Esophagus muscularis mucosa (tissue), 4 donors: ENCODE measurements around the gene GRK3. TPM values are rescaled to one million over a fixed set of nuclear protein-coding genes. Genes with fewer than 3 reads are reported as not detected.

ENCODE experiments used
- DNase-seq: peaks from one replicate; pipeline ENCODE4 v3.0.0-alpha.2; 2017; ENCODE audit errors: extremely low spot score
- H3K27ac ChIP-seq, 4 donors: fragments of 200-600 bp; sonication (generic); replicated peaks in 1 of 4; 1 replicate in 3 of 4; 2 replicates in 1 of 4; pipeline ENCODE4 v1.5.1; 2016 to 2019; ENCODE audit warnings: mild to moderate bottlenecking in 1 of 4
- H3K27me3 ChIP-seq, 4 donors: fragments of 200-600 bp; sonication (generic); one replicate each; pipeline versions ENCODE4 v1.5.1 to v1.6.0; 2016 to 2019
- H3K36me3 ChIP-seq, 4 donors: fragments of 200-600 bp; sonication (generic); one replicate each; pipeline ENCODE4 v1.5.1; 2016 to 2019
- H3K4me1 ChIP-seq, 4 donors: fragments of 200-600 bp; sonication (generic); one replicate each; pipeline ENCODE4 v1.5.1; 2016 to 2019
- H3K4me3 ChIP-seq, 4 donors: fragments of 200-600 bp; sonication (generic); 1 replicate in 2 of 4; 2 replicates in 2 of 4; pipeline ENCODE4 v1.5.1; 2016 to 2019; ENCODE audit warnings: mild to moderate bottlenecking in 4 of 4, moderate library complexity in 1 of 4
- H3K9me3 ChIP-seq, 4 donors: fragments of 200-600 bp; sonication (generic); 1 replicate in 3 of 4; 2 replicates in 1 of 4; pipeline ENCODE4 v1.5.1; 2016 to 2019
- CTCF ChIP-seq, 3 experiments: fragments of 200-600 bp in 2 of 3; fragments of 450-650 bp in 1 of 3; sonication (generic) in 2 of 3; IDR thresholded peaks; one replicate each; pipeline ENCODE4 v1.5.1; 2017 to 2019; ENCODE audit warnings: antibody characterized with exemption in 3 of 3, mild to moderate bottlenecking in 2 of 3, moderate library complexity in 1 of 3
- EP300 ChIP-seq: sonication (generic); formaldehyde crosslinking; IDR thresholded peaks from one replicate; pipeline ENCODE4 v1.6.1; 2017; ENCODE audit warnings: antibody characterized with exemption
- POLR2A ChIP-seq: fragments of 450-650 bp; IDR thresholded peaks from one replicate; pipeline ENCODE4 v1.6.1; 2017; ENCODE audit warnings: antibody characterized with exemption, moderate library complexity, mild to moderate bottlenecking, low read depth
- POLR2AphosphoS5 ChIP-seq, 2 donors: sonication (generic); formaldehyde crosslinking; IDR thresholded peaks; one replicate each; pipeline ENCODE4 v1.6.1; 2017; ENCODE audit warnings: antibody characterized with exemption in 2 of 2
- WGBS: methylation state at CpG from one replicate; pipeline ENCODE4 v1.1.5; 2018; 5-methylcytosine and 5-hydroxymethylcytosine counted together
- intact Hi-C: fragments of 100-400 bp; cut with DNase I; formaldehyde crosslinking; loops from one replicate; pipeline ENCODE4 v1.15.1; 2023
- total RNA-seq, 4 donors: library from RNA; depleted of rRNA; stranded (reverse); fragments of >200 nt; gene quantifications; one replicate each; pipeline versions ENCODE4 v1.1.0 to v1.2.1, GENCODE V29; 2016

The GRK3 gene
- total RNA-seq, 4 donors from 2014 or later, result 2.5 to 5.8 (median 4.6) TPM

DNA sequence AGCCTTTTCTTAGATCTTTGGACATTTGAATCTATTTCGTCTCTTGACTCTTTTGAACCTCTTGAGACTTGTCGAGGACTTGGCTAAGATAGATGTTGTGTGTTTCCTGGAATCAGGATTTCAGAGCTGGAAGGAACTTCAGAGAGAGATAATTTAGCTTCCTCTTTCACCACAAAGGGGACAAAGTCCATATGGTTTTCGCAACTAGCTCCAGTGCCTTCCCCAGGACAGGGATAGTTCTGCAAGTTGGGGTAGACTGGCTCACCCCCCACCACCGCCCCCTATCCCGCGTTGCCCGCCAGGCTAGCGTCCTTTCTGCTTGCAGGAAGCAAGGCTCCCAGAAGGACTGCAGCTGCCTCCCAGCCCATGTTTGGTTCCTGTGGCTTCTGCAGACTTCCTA is 101.8 kb downstream of the GRK3 start:
- DNase-seq, result no peak
- Histone ChIP-seq H3K4me3 (no peak overlapping the region), H3K36me3 (no peaks in the 10 kb centered on the region), H3K9me3 (no peaks in the 10 kb centered on the region), H3K27ac (no peak overlapping the region), H3K4me1 (peaks cover 7 to 22% (median 18%) of the 10 kb centered on the region in 4 donors), H3K27me3 (no peaks in the 10 kb centered on the region)
- WGBS, result 33% methylated on average over 8 of the region's 8 CpGs
- TF ChIP-seq EP300 (no peak), POLR2A (no peak), CTCF (IDR thresholded peaks at IDR 0.05) (no peak), POLR2AphosphoS5 (IDR thresholded peaks at IDR 0.05) (no peak)
- intact Hi-C loops, result no loop called here

DNA sequence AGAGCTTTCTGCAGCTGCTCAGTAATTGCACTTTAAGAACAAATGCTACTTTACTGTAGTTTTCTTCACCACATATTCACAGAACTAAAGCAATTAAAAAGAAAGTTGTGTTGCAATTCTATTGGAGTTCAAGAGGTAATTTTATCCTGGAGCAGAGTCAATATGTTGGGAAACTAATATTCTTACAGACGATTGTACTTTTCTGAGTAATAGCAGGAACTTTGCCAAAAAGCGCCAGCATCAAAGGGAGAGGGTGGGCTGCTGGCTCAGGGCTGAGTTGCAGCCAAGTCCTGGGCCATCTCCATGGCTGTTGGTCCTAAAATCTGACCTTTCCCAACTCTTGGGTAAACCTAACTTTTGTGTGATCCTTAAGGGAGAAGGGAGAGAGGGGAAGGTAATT is 104.0 kb downstream of the GRK3 start:
- Histone ChIP-seq H3K36me3 (no peaks in the 10 kb centered on the region), H3K27ac (no peak overlapping the region), H3K27me3 (no peaks in the 10 kb centered on the region), H3K4me3 (no peak overlapping the region), H3K9me3 (no peaks in the 10 kb centered on the region), H3K4me1 (peaks cover 6 to 17% (median 11%) of the 10 kb centered on the region in 4 donors)
- intact Hi-C loops, result no loop called here
- WGBS, result 32% methylated on average over 2 of the region's 2 CpGs
- no peak for TF ChIP-seq EP300
- TF ChIP-seq POLR2AphosphoS5 (IDR thresholded peaks at IDR 0.05), result no peak
- TF ChIP-seq CTCF (IDR thresholded peaks at IDR 0.05), result no peak
- no peak for TF ChIP-seq POLR2A
- DNase-seq, result no peak

DNA sequence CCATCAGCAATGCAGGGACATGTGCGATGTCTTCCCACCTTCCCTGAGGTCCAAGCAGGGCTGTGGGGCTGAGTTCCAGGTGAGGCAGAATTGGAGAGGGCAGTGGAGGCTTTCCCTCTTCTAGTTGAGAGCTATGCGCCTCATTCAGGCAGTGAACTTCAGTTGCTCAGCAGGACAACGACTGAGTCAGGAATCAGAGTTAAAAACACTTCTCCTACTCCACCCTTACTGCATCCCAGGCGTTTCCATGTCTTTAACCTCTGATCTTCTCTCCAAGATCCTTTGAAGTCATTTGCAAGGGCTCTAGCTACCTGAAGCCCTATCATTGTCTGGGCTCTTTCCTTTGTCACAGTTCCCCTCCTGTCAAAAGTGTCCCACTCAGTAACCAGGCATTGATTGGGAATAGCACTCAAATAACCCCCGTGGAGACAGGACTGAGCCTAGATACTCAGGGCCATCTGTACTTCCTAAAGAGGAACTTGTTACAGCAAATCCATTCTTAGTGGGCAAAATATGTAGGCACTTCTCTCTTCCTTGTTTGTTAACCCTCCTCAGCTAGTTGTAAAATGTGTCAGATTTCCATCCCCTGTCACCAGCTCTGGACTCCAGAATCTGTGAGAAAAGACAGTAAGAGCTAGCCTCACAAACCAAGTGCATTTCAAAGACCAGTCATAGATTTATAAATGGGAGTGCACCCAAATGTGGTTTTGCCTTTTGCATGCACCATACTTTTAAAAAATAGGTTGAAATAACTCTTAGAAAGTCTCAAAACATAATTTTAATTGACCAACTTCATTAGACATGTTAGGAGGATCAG is 105.0 kb downstream of the GRK3 start:
- no peak for DNase-seq
- 84% methylated on average over 5 of the region's 5 CpGs for WGBS
- H3K4me1 ChIP-seq, result peaks cover 6 to 17% (median 11%) of the 10 kb centered on the region in 4 donors
- H3K36me3 ChIP-seq, result no peaks in the 10 kb centered on the region
- no peak overlapping the region for H3K4me3 ChIP-seq
- no peak for TF ChIP-seq EP300
- TF ChIP-seq CTCF (IDR thresholded peaks at IDR 0.05), result no peak
- TF ChIP-seq POLR2A, result no peak
- no peak for TF ChIP-seq POLR2AphosphoS5 (IDR thresholded peaks at IDR 0.05)
- intact Hi-C loops, result no loop called here
- H3K27ac ChIP-seq, result no peak overlapping the region
- no peaks in the 10 kb centered on the region for H3K9me3 ChIP-seq
- H3K27me3 ChIP-seq, result no peaks in the 10 kb centered on the region

DNA sequence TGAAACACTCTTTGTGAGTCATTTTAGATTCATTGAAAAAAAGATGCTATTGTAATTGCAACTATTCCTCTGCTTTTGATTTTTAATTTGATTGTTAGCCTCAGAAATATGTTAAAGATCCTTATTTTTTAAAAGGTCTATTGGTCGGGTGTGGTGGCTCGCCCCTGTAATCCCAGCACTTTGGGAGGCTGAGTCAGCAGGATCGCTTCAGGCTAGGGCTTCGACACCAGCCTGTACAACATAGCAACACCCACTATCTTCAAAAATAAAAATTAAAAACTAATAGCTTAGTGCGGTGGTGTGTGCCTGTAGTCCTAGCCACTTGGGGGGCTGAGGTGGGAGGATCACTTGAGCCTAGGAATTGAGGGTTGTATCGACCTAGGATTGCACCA is 105.6 kb downstream of the GRK3 start:
- WGBS, result 86% methylated on average over 6 of the region's 6 CpGs
- H3K9me3 ChIP-seq, result no peaks in the 10 kb centered on the region
- intact Hi-C loops, result no loop called here

More for the DNA sequence above, 105.6 kb downstream of the GRK3 start:
- no peak for DNase-seq
- peaks cover 6 to 17% (median 11%) of the 10 kb centered on the region in 4 donors for H3K4me1 ChIP-seq
- no peaks in the 10 kb centered on the region for H3K27me3 ChIP-seq
- H3K27ac ChIP-seq, result no peak overlapping the region
- no peak for TF ChIP-seq CTCF (IDR thresholded peaks at IDR 0.05)
- TF ChIP-seq POLR2A, result no peak
- TF ChIP-seq EP300, result no peak
- no peak for TF ChIP-seq POLR2AphosphoS5 (IDR thresholded peaks at IDR 0.05)
- H3K36me3 ChIP-seq, result no peaks in the 10 kb centered on the region
- no peak overlapping the region for H3K4me3 ChIP-seq
